Natural killer cell (primary cell): Measurements from ENCODE around the gene AKAP9. TPM values are rescaled to one million over a fixed set of nuclear protein-coding genes. Genes with fewer than 3 reads are reported as not detected.

ENCODE experiments used
- ATAC-seq, 3 donors: fragments of 150-1000 bp in 2 of 3; fragments of 200-7000 bp in 1 of 3; cut with Tn5 transposase; 1 replicate in 1 of 3; 2 replicates in 2 of 3; pipeline ENCODE4 v1.10.0; 2021; ENCODE audit warnings: mild to moderate bottlenecking in 2 of 3, moderate library complexity in 2 of 3
- DNase-seq, 2 donors: peaks; one replicate each; pipeline versions ENCODE4 v3.0.0 to v3.0.0-alpha.2; 2013 to 2021; ENCODE audit warnings: mixed read lengths in 1 of 2
- H3K27ac ChIP-seq: one replicate; pipeline ENCODE4 v1.5.1; 2013; ENCODE audit warnings: mild to moderate bottlenecking, low read length
- H3K27me3 ChIP-seq: one replicate; pipeline ENCODE4 v1.6.1; 2013; ENCODE audit warnings: low read length; ENCODE audit not compliant: control insufficient read depth, insufficient read depth
- H3K36me3 ChIP-seq: one replicate; pipeline ENCODE4 v1.6.1; 2013; ENCODE audit warnings: low read length; ENCODE audit not compliant: control insufficient read depth, insufficient read depth
- H3K4me1 ChIP-seq: one replicate; pipeline ENCODE4 v1.6.1; 2013; ENCODE audit warnings: low read length; ENCODE audit not compliant: control insufficient read depth, insufficient read depth
- H3K4me3 ChIP-seq: one replicate; pipeline ENCODE4 v1.5.1; 2013; ENCODE audit warnings: low read length
- H3K9me3 ChIP-seq: one replicate; pipeline ENCODE4 v1.6.1; 2013; ENCODE audit warnings: low read length; ENCODE audit not compliant: control insufficient read depth, insufficient read depth
- H3K27ac Mint-ChIP-seq, 2 donors: one replicate each; pipeline ENCODE4 v1.8.0; 2022; ENCODE audit warnings: mild to moderate bottlenecking in 2 of 2, mixed read lengths in 2 of 2, moderate library complexity in 1 of 2
- H3K27me3 Mint-ChIP-seq, 2 donors: one replicate each; pipeline ENCODE4 v1.8.0; 2022; ENCODE audit warnings: low read depth in 2 of 2, mixed read lengths in 2 of 2
- H3K36me3 Mint-ChIP-seq: one replicate; pipeline ENCODE4 v1.8.0; 2022; ENCODE audit warnings: mixed read lengths
- H3K4me1 Mint-ChIP-seq, 2 donors: one replicate each; pipeline ENCODE4 v1.8.0; 2022; ENCODE audit warnings: mixed read lengths in 2 of 2
- H3K4me3 Mint-ChIP-seq: one replicate; pipeline ENCODE4 v1.8.0; 2022; ENCODE audit warnings: mild to moderate bottlenecking, moderate library complexity, mixed read lengths
- H3K9me3 Mint-ChIP-seq, 2 donors: one replicate each; pipeline ENCODE4 v1.8.0; 2022; ENCODE audit warnings: mixed read lengths in 2 of 2
- WGBS: methylation state at CpG from one replicate; pipeline ENCODE4 v1.1.7; 2013; ENCODE audit warnings: missing lambda C conversion rate; ENCODE audit not compliant: insufficient coverage; 5-methylcytosine and 5-hydroxymethylcytosine counted together
- intact Hi-C: fragments of 100-400 bp; cut with micrococcal nuclease; formaldehyde crosslinking; loops from one replicate; pipeline ENCODE4 v1.14.2; 2022
- total RNA-seq, 4 donors: library from RNA; stranded (reverse); fragments of 120-200 nt in 1 of 4; gene quantifications; one replicate each; pipeline versions ENCODE4 v1.2.3 to v1.2.4, GENCODE V29; 2013 to 2022
- TF ChIP-seq, protein P1 (sequence below): fragments of 200-600 bp; IDR thresholded peaks from one replicate; pipeline ENCODE4 v1.8.0; 2022; ENCODE audit warnings: antibody characterized with exemption

AKAP9 gene
- total RNA-seq, 3 donors from 2014 or later (not counting 1 experiment from before 2014, with no cell fraction given), result 78.8 to 93.0 (median 81.9) TPM

DNA sequence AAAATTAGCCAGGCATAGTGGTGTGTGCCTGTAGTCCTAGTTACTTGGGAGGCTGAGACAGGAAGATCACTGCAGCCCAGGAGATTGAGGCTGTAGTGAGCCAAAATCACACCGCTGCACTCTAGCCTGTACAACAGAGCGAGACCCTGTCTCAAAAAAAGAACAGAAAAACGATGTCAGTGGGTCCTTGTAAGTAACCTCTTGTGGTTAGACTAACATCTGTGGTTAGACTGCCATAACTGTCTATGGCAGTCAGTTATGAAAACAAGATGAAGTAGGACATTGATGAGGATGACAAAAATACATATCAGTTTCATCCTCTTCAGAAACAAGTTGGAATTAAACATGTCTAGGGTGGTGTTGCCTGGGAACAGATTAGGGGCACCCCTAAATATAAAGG lies 53.3 kb downstream of the AKAP9 start:
- H3K4me1 ChIP-seq, result no peaks in the 10 kb centered on the region
- peaks cover 38% of the 10 kb centered on the region for H3K36me3 ChIP-seq
- Mint-ChIP-seq H3K4me3 (no peak overlapping the region), H3K27ac (no peak overlapping the region), H3K27me3 (no peaks in the 10 kb centered on the region), H3K36me3 (no peaks in the 10 kb centered on the region), H3K9me3 (no peaks in the 10 kb centered on the region), H3K4me1 (no peaks in the 10 kb centered on the region)
- no peak for ATAC-seq
- H3K9me3 ChIP-seq, result no peaks in the 10 kb centered on the region
- intact Hi-C loops, result no loop called here
- H3K27ac ChIP-seq, result no peak overlapping the region
- no peaks in the 10 kb centered on the region for H3K27me3 ChIP-seq
- no peak for DNase-seq
- TF ChIP-seq, protein P1, sequence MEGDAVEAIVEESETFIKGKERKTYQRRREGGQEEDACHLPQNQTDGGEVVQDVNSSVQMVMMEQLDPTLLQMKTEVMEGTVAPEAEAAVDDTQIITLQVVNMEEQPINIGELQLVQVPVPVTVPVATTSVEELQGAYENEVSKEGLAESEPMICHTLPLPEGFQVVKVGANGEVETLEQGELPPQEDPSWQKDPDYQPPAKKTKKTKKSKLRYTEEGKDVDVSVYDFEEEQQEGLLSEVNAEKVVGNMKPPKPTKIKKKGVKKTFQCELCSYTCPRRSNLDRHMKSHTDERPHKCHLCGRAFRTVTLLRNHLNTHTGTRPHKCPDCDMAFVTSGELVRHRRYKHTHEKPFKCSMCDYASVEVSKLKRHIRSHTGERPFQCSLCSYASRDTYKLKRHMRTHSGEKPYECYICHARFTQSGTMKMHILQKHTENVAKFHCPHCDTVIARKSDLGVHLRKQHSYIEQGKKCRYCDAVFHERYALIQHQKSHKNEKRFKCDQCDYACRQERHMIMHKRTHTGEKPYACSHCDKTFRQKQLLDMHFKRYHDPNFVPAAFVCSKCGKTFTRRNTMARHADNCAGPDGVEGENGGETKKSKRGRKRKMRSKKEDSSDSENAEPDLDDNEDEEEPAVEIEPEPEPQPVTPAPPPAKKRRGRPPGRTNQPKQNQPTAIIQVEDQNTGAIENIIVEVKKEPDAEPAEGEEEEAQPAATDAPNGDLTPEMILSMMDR, result no peak
- WGBS, result 43% methylated on average over 3 of the region's 3 CpGs
- no peak overlapping the region for H3K4me3 ChIP-seq

DNA sequence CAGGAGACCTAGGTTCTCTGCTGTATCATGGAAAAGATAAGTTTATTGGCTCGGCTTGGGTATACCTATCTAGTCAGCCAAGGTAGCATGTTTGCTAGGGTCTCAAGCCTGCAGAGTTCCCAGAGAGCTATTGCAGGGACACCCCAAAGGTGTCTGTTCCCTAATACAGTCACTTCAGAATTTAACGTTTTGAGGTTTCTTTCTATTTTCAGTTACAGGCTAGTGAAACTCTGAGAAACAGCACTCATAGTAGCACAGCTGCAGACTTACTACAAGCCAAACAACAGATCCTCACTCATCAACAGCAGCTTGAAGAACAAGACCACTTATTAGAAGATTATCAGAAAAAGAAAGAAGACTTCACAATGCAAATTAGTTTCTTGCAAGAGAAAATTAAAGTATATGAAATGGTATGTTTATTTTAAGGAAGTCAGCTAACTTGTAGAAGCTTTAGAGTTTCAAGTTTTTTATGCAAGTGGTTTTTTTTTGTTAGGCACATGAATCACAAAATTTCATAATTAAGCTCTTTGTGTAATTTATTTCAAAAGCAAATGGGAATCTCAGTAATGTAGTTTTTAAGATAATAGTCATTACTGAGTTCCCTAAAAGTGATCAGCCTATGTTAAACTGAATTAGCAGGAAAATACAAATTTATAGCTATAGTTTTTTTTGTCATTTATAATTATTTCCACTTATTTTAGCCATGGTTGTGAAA lies 54.9 kb downstream of the AKAP9 start:
- intact Hi-C loops, result no loop called here
- ATAC-seq, result no peak
- Mint-ChIP-seq H3K27me3 (no peaks in the 10 kb centered on the region), H3K36me3 (peaks cover 2% of the 10 kb centered on the region), H3K9me3 (no peaks in the 10 kb centered on the region), H3K4me1 (no peaks in the 10 kb centered on the region), H3K4me3 (no peak overlapping the region), H3K27ac (no peak overlapping the region)
- no peak overlapping the region for H3K27ac ChIP-seq
- WGBS, result 63% methylated on average over 2 of the region's 2 CpGs
- no peak overlapping the region for H3K4me3 ChIP-seq
- TF ChIP-seq, protein P1, result no peak
- no peaks in the 10 kb centered on the region for H3K4me1 ChIP-seq
- DNase-seq, result no peak
- H3K36me3 ChIP-seq, result peaks cover 40% of the 10 kb centered on the region
- H3K27me3 ChIP-seq, result no peaks in the 10 kb centered on the region
- no peaks in the 10 kb centered on the region for H3K9me3 ChIP-seq

DNA sequence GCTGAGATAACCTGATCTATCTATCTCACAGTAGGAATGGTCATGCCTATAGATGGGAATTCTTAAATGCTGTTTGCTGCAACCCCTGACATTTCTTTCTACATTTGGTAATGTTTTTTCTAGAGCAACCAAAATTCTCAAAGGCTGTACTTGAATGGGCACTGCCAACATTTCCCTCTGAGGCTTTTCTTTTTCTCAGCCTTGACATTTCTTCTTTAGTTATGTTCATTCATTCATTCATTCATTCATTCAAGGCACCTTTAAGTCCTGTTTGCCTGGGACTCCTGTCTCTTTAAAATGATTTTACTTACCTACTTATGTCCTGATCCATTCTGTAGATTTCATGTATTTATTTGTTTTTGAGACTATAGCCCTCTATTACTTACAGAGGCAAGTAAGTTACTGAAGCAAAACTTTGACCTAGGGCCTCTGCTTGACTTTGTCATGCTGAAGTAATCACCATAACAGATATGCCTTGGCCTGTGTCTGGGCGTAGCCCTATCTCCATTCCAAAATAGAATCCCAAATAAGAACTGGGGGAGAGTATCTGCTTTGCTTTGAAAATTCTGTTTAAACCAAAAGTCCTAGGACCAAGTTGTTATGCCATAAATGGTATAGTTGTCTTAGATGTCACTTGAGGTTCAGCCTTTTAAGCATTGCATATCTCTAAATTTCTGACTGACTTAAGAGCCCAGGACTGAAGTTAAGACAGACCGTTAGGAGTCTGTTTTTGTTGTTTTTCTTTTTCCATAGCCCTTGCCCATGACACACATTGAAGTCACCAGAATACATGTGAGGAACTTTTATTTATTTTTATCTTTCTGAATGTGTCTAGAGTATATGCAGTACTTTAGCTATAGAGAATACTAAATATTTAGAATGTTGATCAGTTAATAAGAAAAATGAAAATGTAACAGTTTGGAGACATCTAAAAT lies 59.2 kb downstream of the AKAP9 start:
- H3K27me3 Mint-ChIP-seq, result no peaks in the 10 kb centered on the region

More for the DNA sequence above, 59.2 kb downstream of the AKAP9 start:
- H3K4me1 Mint-ChIP-seq, result no peaks in the 10 kb centered on the region
- DNase-seq (no peak), ATAC-seq (no peak)
- Histone ChIP-seq H3K27ac (no peak overlapping the region), H3K9me3 (no peaks in the 10 kb centered on the region), H3K4me1 (no peaks in the 10 kb centered on the region), H3K4me3 (no peak overlapping the region), H3K27me3 (no peaks in the 10 kb centered on the region), H3K36me3 (peaks cover 28% of the 10 kb centered on the region)
- H3K27ac Mint-ChIP-seq, result no peak overlapping the region
- peaks cover 0 to 2% of the 10 kb centered on the region in 2 donors for H3K9me3 Mint-ChIP-seq
- intact Hi-C loops, result no loop called here
- TF ChIP-seq, protein P1, result no peak
- no peak overlapping the region for H3K4me3 Mint-ChIP-seq
- WGBS, result 86% methylated on average over 1 of the region's 2 CpGs
- H3K36me3 Mint-ChIP-seq, result peaks cover 26% of the 10 kb centered on the region
